ENCODE measurements around the gene HDHD2. TPM values are rescaled to one million over a fixed set of nuclear protein-coding genes. Genes with fewer than 3 reads are reported as not detected.
A peak's percentile ranks its signal among the peaks of the same experiment; 100 is the strongest.
"Not testable (repeated sequence)": the region's sequence is repeated elsewhere in the genome, so short reads cannot be mapped to it uniquely, and the experiment has no call there.

Gene HDHD2
- total RNA-seq: 10 to 100 TPM; 36.2 to 38.2 TPM
- 10 to 100 TPM; 16.7 to 24.0 TPM for polyA plus RNA-seq
- long read RNA-seq, donor 1, transcript HDHD2-201 (7 exons, 2,212 nt): major isoform, 11 of 18 reads
- long read RNA-seq, donor 1, transcript HDHD2-206 (1 exons, 3,229 nt): minor isoform, 5 of 18 reads
- long read RNA-seq, donor 1, partial matches to known transcripts: 0 of 18 reads
- long read RNA-seq, donor 1, other reads (novel, unspliced or antisense): 0 of 18 reads
- long read RNA-seq, donor 2, partial matches to known transcripts: 0 of 4 reads
- long read RNA-seq, donor 2, other reads (novel, unspliced or antisense): 0 of 4 reads
- long read RNA-seq, donor 3, transcript HDHD2-201 (7 exons, 2,212 nt): major isoform, 11 of 17 reads
- long read RNA-seq, donor 3, partial matches to known transcripts: 0 of 17 reads
- long read RNA-seq, donor 3, other reads (novel, unspliced or antisense): 0 of 17 reads
- long read RNA-seq, donor 4, partial matches to known transcripts: 0 of 6 reads
- long read RNA-seq, donor 4, other reads (novel, unspliced or antisense): 0 of 6 reads
- long read RNA-seq, donor 5, transcript HDHD2-201 (7 exons, 2,212 nt): major isoform, 21 of 33 reads
- long read RNA-seq, donor 5, transcript HDHD2-206 (1 exons, 3,229 nt): minor isoform, 7 of 33 reads
- long read RNA-seq, donor 5, partial matches to known transcripts: 0 of 33 reads
- long read RNA-seq, donor 5, other reads (novel, unspliced or antisense): 0 of 33 reads

- peaks cover 0 to 12% (median 3%) of the 10 kb centered on the region in 4 donors for H3K36me3 ChIP-seq (ENCODE audit: control insufficient read depth in 4 of 4, insufficient read depth in 4 of 4, low read length in 4 of 4)
- H3K4me1 ChIP-seq (ENCODE audit: control insufficient read depth in 5 of 5, insufficient read depth in 5 of 5, low read length in 5 of 5): peaks cover 4 to 18% (median 8%) of the 10 kb centered on the region in 5 donors
- H3K9me3 ChIP-seq (ENCODE audit: control insufficient read depth in 4 of 4, insufficient read depth in 3 of 4, low read length in 3 of 4): no peaks in the 10 kb centered on the region
- DNase-seq: peak; percentile 85 to 88 (median 86)
- TF ChIP-seq CTCF (IDR thresholded peaks at IDR 0.05; ENCODE audit: control extremely low read depth, extremely low read depth): no peak
- peak within 1 kb of the TSS; percentile 93 to 95 for H3K27ac ChIP-seq (ENCODE audit: low read depth in 1 of 2, low read length in 1 of 2)
- 0% methylated on average over 70 of the region's 70 CpGs for WGBS, 2 donors
- H3K9ac ChIP-seq (ENCODE audit: insufficient read depth in 1 of 2, low read length in 2 of 2): peak within 1 kb of the TSS; percentile 87 to 93
- peak; percentile 97 for ATAC-seq (ENCODE audit: insufficient read depth, low FRiP score)
- peak within 1 kb of the TSS; percentile 50 for H3K4me3 ChIP-seq
- no peaks in the 10 kb centered on the region for H3K27me3 ChIP-seq (ENCODE audit: control insufficient read depth in 3 of 3, insufficient read depth in 3 of 3, low read length in 2 of 3)
Observed at GRCh38 chr18:47150029-47150823, at the start of gene HDHD2. HDHD2 (minus strand) TSS chr18:47150500; CDS start chr18:47136439, 14,061 bp downstream.

GRCh38 chr18:47195961-47196360 lies 45.7 kb upstream of the HDHD2 start:
- not testable (repeated sequence) for DNase-seq; H3K27ac ChIP-seq (ENCODE audit: low read depth in 1 of 2, low read length in 1 of 2); H3K9ac ChIP-seq (ENCODE audit: insufficient read depth in 1 of 2, low read length in 2 of 2); H3K9me3 ChIP-seq (ENCODE audit: control insufficient read depth in 4 of 4, insufficient read depth in 3 of 4, low read length in 3 of 4); ATAC-seq (ENCODE audit: insufficient read depth, low FRiP score); H3K4me3 ChIP-seq; H3K4me1 ChIP-seq (ENCODE audit: control insufficient read depth in 5 of 5, insufficient read depth in 5 of 5, low read length in 5 of 5); H3K27me3 ChIP-seq (ENCODE audit: control insufficient read depth in 3 of 3, insufficient read depth in 3 of 3, low read length in 2 of 3); H3K36me3 ChIP-seq (ENCODE audit: control insufficient read depth in 4 of 4, insufficient read depth in 4 of 4, low read length in 4 of 4)
- WGBS, 2 donors: 58 to 67% methylated on average over 3 of the region's 3 CpGs

- TF ChIP-seq CTCF (IDR thresholded peaks at IDR 0.05; ENCODE audit: control extremely low read depth, extremely low read depth): no peak
- no peaks in the 10 kb centered on the region for H3K9me3 ChIP-seq (ENCODE audit: control insufficient read depth in 4 of 4, insufficient read depth in 3 of 4, low read length in 3 of 4)
- H3K4me1 ChIP-seq (ENCODE audit: control insufficient read depth in 5 of 5, insufficient read depth in 5 of 5, low read length in 5 of 5): peaks cover 0 to 1% (median 0%) of the 10 kb centered on the region in 5 donors
- no peak overlapping the region for H3K4me3 ChIP-seq
- peaks cover 0 to 6% (median 4%) of the 10 kb centered on the region in 3 donors for H3K27me3 ChIP-seq (ENCODE audit: control insufficient read depth in 3 of 3, insufficient read depth in 3 of 3, low read length in 2 of 3)
- DNase-seq: no peak
- H3K9ac ChIP-seq (ENCODE audit: insufficient read depth in 1 of 2, low read length in 2 of 2): no peak overlapping the region
- ATAC-seq (ENCODE audit: insufficient read depth, low FRiP score): no peak
- no peaks in the 10 kb centered on the region for H3K36me3 ChIP-seq (ENCODE audit: control insufficient read depth in 4 of 4, insufficient read depth in 4 of 4, low read length in 4 of 4)
- H3K27ac ChIP-seq (ENCODE audit: low read depth in 1 of 2, low read length in 1 of 2): no peak overlapping the region
- 94 to 98% methylated on average over 2 of the region's 2 CpGs for WGBS, 2 donors
Observed at GRCh38 chr18:47191961-47192360, 41.7 kb upstream of the HDHD2 start.
